GM06990 (cell line): ENCODE measurements around the gene RHO.

Experiments used
- DNase-seq: peaks from one replicate; pipeline ENCODE4 v3.0.0-alpha.2; 2011; ENCODE audit not compliant: insufficient read length; ENCODE audit errors: extremely low read depth
- H3K27me3 ChIP-seq: replicated peaks from 2 replicates; pipeline ENCODE4 v1.6.0; 2011; ENCODE audit warnings: low read length; ENCODE audit not compliant: control insufficient read depth, insufficient read depth
- H3K36me3 ChIP-seq: 2 replicates; pipeline ENCODE4 v1.5.1; 2011; ENCODE audit warnings: low read length; ENCODE audit not compliant: control insufficient read depth, insufficient read depth
- H3K4me3 ChIP-seq: replicated peaks from 2 replicates; pipeline ENCODE4 v1.5.1; 2011; ENCODE audit warnings: low read depth, mild to moderate bottlenecking, control low read depth, low read length
- TF ChIP-seq, protein P1 (sequence below): IDR thresholded peaks from 2 replicates; pipeline ENCODE4 v1.5.1; 2011; ENCODE audit warnings: low read length, control low read depth, mild to moderate bottlenecking, inconsistent platforms; ENCODE audit not compliant: insufficient read depth, poor library complexity, severe bottlenecking

Gene RHO

GRCh38 chr3:129518581-129518980, 9.9 kb upstream of the RHO start:
- no peak for DNase-seq
- Histone ChIP-seq H3K4me3 (no peak overlapping the region), H3K36me3 (no peaks in the 10 kb centered on the region; the same call in 1 of the 2 replicates), H3K27me3 (no peaks in the 10 kb centered on the region)
- TF ChIP-seq, protein P1, sequence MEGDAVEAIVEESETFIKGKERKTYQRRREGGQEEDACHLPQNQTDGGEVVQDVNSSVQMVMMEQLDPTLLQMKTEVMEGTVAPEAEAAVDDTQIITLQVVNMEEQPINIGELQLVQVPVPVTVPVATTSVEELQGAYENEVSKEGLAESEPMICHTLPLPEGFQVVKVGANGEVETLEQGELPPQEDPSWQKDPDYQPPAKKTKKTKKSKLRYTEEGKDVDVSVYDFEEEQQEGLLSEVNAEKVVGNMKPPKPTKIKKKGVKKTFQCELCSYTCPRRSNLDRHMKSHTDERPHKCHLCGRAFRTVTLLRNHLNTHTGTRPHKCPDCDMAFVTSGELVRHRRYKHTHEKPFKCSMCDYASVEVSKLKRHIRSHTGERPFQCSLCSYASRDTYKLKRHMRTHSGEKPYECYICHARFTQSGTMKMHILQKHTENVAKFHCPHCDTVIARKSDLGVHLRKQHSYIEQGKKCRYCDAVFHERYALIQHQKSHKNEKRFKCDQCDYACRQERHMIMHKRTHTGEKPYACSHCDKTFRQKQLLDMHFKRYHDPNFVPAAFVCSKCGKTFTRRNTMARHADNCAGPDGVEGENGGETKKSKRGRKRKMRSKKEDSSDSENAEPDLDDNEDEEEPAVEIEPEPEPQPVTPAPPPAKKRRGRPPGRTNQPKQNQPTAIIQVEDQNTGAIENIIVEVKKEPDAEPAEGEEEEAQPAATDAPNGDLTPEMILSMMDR: no peak

DNA sequence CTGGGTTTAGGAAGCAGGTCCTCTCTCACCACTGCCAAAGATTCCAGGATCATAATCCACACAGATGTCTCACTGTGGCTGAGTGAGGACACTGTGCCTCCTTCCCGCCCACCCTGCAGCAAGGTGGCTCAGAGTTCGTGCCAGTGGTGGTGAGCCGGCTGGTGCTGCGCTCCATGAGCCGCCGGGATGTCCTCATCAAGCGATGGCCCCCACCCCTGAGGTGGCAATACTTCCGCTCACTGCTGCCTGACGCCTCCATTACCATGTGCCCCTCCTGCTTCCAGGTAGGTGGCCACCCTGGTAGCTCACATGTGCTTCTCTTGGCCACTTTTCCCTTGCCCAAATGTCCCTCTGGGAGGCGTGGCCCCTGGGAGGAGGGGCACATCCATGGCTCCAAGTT, 9.0 kb upstream of the RHO start:
- no peak for DNase-seq
- no peaks in the 10 kb centered on the region; the same call in 1 of the 2 replicates for H3K36me3 ChIP-seq

GRCh38 chr3:129519896-129520715, 8.3 kb upstream of the RHO start:
- no peaks in the 10 kb centered on the region for H3K27me3 ChIP-seq
- no peak overlapping the region for H3K4me3 ChIP-seq
- DNase-seq: no peak
- H3K36me3 ChIP-seq: no peaks in the 10 kb centered on the region; the same call in 1 of the 2 replicates
- TF ChIP-seq, protein P1: no peak

More for the DNA sequence above, 9.0 kb upstream of the RHO start:
- Histone ChIP-seq H3K27me3 (no peaks in the 10 kb centered on the region), H3K4me3 (no peak overlapping the region)
- TF ChIP-seq, protein P1: no peak

- DNase-seq: no peak
- Histone ChIP-seq H3K4me3 (no peak overlapping the region), H3K36me3 (no peaks in the 10 kb centered on the region; the same call in 1 of the 2 replicates), H3K27me3 (no peaks in the 10 kb centered on the region)
- TF ChIP-seq, protein P1: no peak
Measured at GRCh38 chr3:129520960-129521359, 7.5 kb upstream of the RHO start.

DNA sequence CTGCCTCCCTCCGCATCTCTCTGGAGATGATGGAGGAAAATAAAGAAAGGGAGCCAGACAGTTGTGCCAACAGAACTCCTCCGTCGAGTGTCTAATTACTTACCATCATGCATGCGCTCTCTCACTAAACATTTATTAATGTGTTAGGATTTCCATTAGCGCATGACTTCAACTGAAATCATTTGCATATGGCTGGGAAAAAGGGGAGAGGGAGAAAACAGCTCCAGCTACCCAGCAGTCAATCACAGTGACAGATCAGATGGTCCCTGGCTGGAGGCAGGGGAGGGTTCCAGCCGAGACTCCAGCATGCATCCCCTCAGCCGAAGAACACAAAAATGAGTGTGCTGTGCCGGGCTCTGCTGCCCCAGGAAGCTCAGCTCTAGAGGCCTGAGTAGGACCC, 6.8 kb upstream of the RHO start:
- DNase-seq: no peak
- TF ChIP-seq, protein P1: no peak

More for the DNA sequence above, 6.8 kb upstream of the RHO start:
- no peaks in the 10 kb centered on the region for H3K27me3 ChIP-seq
- H3K36me3 ChIP-seq: no peaks in the 10 kb centered on the region; the same call in 1 of the 2 replicates
- H3K4me3 ChIP-seq: no peak overlapping the region
